Activated CD8-positive, alpha-beta T cell treated with anti-CD3 and anti-CD28 coated beads, Interleukin-2, amount 10 ng/mL, durations not matched to agents 7 days and 5 days (primary cell): Measurements from ENCODE around the gene CLMP. TPM values are rescaled to one million over a fixed set of nuclear protein-coding genes. Genes with fewer than 3 reads are reported as not detected.

Experiments
- ATAC-seq: fragments of 150-1000 bp; cut with Tn5 transposase; one replicate; pipeline ENCODE4 v1.10.0; 2021; ENCODE audit warnings: moderate library complexity
- CTCF ChIA-PET: fragments of 350-600 bp; sonication (Branson Sonifier 250); formaldehyde crosslinking; loops from one replicate; lab custom pipeline; 2021; ENCODE audit warnings: antibody characterized with exemption; lab: Charles Lee
- POLR2A ChIA-PET: fragments of 350-600 bp; sonication (Branson Sonifier 250); formaldehyde crosslinking; loops from one replicate; lab custom pipeline; 2021; ENCODE audit warnings: antibody characterized with exemption; lab: Charles Lee
- DNase-seq: peaks from one replicate; pipeline ENCODE4 v3.0.0-alpha.2; 2020
- H3K27ac Mint-ChIP-seq: one replicate; pipeline ENCODE4 v1.8.0; 2021; ENCODE audit warnings: mild to moderate bottlenecking, mixed read lengths
- H3K27me3 Mint-ChIP-seq: one replicate; pipeline ENCODE4 v1.8.0; 2021; ENCODE audit warnings: low read depth, mixed read lengths
- H3K36me3 Mint-ChIP-seq: one replicate; pipeline ENCODE4 v1.8.0; 2021; ENCODE audit warnings: low read depth, mixed read lengths
- H3K4me1 Mint-ChIP-seq: one replicate; pipeline ENCODE4 v1.8.0; 2021; ENCODE audit warnings: low read depth, mixed read lengths
- H3K4me3 Mint-ChIP-seq: one replicate; pipeline ENCODE4 v1.8.0; 2021; ENCODE audit warnings: mild to moderate bottlenecking, mixed read lengths
- H3K9me3 Mint-ChIP-seq: one replicate; pipeline ENCODE4 v1.8.0; 2022; ENCODE audit warnings: mixed read lengths; ENCODE audit not compliant: insufficient read depth
- total RNA-seq, 2 experiments: library from RNA; stranded (reverse); gene quantifications; one replicate each; pipeline ENCODE4 v1.2.3, GENCODE V29; 2021

The CLMP gene
- total RNA-seq, 2 experiments from 2014 or later = 0.29 TPM

DNA sequence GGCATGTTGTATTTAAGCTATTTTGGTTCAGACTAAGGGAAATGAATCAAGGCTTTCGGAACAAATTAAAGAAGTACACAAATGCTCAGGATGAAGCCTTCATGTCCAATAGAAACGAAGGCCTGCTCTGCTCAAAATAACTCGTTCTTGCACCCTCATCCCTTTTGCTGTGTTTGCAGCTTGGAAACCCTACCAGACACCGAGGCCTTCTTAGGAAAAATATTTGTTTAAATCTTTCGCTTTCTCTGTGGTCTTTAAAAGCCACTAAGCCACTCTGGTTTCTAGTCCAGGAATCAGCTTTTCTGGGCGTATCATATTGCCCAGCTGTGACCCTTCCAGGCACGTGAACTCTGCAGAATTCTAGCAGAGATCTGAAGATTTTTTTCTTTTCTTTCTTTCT lies 72.2 kb downstream of the CLMP start:
- Mint-ChIP-seq H3K9me3 (no peaks in the 10 kb centered on the region), H3K4me3 (no peak overlapping the region), H3K27me3 (peaks cover 3% of the 10 kb centered on the region), H3K4me1 (peaks cover 4% of the 10 kb centered on the region), H3K36me3 (no peaks in the 10 kb centered on the region), H3K27ac (no peak overlapping the region)
- DNase-seq (no peak), ATAC-seq (no peak)
- CTCF ChIA-PET = interaction anchor here (0.6 to 2.4 kb wide), 4 partner anchors 12 to 138 kb away, joined by 3 to 9 read pairs (median 4); no protein-coding TSS in a partner anchor
- POLR2A ChIA-PET = interaction anchor here (0.6 kb wide), 1 partner anchor 74 kb away, joined by 4 read pairs; no protein-coding TSS in a partner anchor

DNA sequence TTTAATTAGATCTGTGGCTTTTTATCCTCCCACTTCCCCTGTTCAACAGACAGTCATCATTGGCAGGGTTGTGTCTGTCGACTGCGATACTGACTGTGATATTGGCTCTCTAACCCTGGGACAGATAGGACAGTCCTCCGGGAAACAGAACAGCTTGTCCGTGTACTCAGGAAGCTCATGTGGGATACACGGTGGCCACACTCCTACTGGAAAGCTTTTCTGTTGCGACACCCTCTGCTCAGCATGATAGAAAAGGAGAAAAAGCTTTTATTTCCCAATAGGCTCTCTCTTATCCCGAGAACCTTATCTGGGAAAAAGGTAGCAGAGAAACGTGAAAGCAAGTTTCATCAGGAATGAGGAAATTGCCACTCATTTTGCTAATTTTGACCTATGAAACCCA lies 72.7 kb downstream of the CLMP start:
- Mint-ChIP-seq H3K9me3 (no peaks in the 10 kb centered on the region), H3K4me3 (no peak overlapping the region), H3K4me1 (peaks cover 4% of the 10 kb centered on the region), H3K27ac (no peak overlapping the region), H3K27me3 (peaks cover 3% of the 10 kb centered on the region), H3K36me3 (no peaks in the 10 kb centered on the region)
- ATAC-seq (no peak), DNase-seq (no peak)
- CTCF ChIA-PET = interaction anchor here (0.8 to 2.4 kb wide), 3 partner anchors 11 to 139 kb away, joined by 3 to 9 read pairs (median 4); no protein-coding TSS in a partner anchor
- POLR2A ChIA-PET = interaction anchor here (0.6 kb wide), 1 partner anchor 73 kb away, joined by 4 read pairs; no protein-coding TSS in a partner anchor

GRCh38 chr11:123116486-123116885 lies 78.6 kb downstream of the CLMP start:
- H3K9me3 Mint-ChIP-seq = no peaks in the 10 kb centered on the region
- POLR2A ChIA-PET = no interaction called here
- CTCF ChIA-PET = interaction anchor here (0.9 to 1.7 kb wide), 3 partner anchors 13 to 131 kb away, joined by 3 to 4 read pairs (median 4); no protein-coding TSS in a partner anchor

GRCh38 chr11:123111465-123111864 lies 83.6 kb downstream of the CLMP start:
- peak; percentile 73 for ATAC-seq
- ChIA-PET POLR2A (no interaction called here), CTCF (interaction anchor here (0.6 to 15.1 kb wide), 31 partner anchors 9 to 296 kb away, joined by 3 to 279 read pairs (median 4); no protein-coding TSS in a partner anchor)
- Mint-ChIP-seq H3K9me3 (no peaks in the 10 kb centered on the region), H3K4me3 (no peak overlapping the region), H3K27me3 (peaks cover 13% of the 10 kb centered on the region), H3K27ac (no peak overlapping the region), H3K4me1 (peaks cover 4% of the 10 kb centered on the region), H3K36me3 (no peaks in the 10 kb centered on the region)
- no peak for DNase-seq

More at GRCh38 chr11:123116486-123116885, 78.6 kb downstream of the CLMP start:
- no peak for DNase-seq
- Mint-ChIP-seq H3K4me3 (no peak overlapping the region), H3K27ac (no peak overlapping the region), H3K36me3 (no peaks in the 10 kb centered on the region), H3K4me1 (peaks cover 4% of the 10 kb centered on the region), H3K27me3 (no peaks in the 10 kb centered on the region)
- no peak for ATAC-seq

- Mint-ChIP-seq H3K27me3 (peaks cover 13% of the 10 kb centered on the region), H3K9me3 (no peaks in the 10 kb centered on the region), H3K4me3 (no peak overlapping the region), H3K36me3 (no peaks in the 10 kb centered on the region), H3K4me1 (peaks cover 4% of the 10 kb centered on the region), H3K27ac (peak overlapping the region; percentile 17)
- POLR2A ChIA-PET = interaction anchor here (1.0 kb wide), 1 partner anchor 50 kb away, joined by 3 read pairs; no protein-coding TSS in a partner anchor
- DNase-seq = no peak
- ATAC-seq = no peak
- CTCF ChIA-PET = interaction anchor here (0.6 to 15.1 kb wide), 31 partner anchors 8 to 368 kb away, joined by 3 to 279 read pairs (median 4); partner anchors contain the start of gene CRTAM
Measured at GRCh38 chr11:123110397-123110796, 84.7 kb downstream of the CLMP start.

- H3K4me1 Mint-ChIP-seq = peaks cover 11% of the 10 kb centered on the region
- H3K27me3 Mint-ChIP-seq = peaks cover 13% of the 10 kb centered on the region
- H3K4me3 Mint-ChIP-seq = no peak overlapping the region
- no peak for DNase-seq
- ATAC-seq = no peak
- no peaks in the 10 kb centered on the region for H3K36me3 Mint-ChIP-seq
- no peak overlapping the region for H3K27ac Mint-ChIP-seq
- ChIA-PET POLR2A (interaction anchor here (1.0 kb wide), 1 partner anchor 37 kb away, joined by 7 read pairs; no protein-coding TSS in a partner anchor), CTCF (interaction anchor here (1.5 to 15.1 kb wide), 4 partner anchors 20 to 154 kb away, joined by 4 to 279 read pairs (median 32); no protein-coding TSS in a partner anchor)
- H3K9me3 Mint-ChIP-seq = no peaks in the 10 kb centered on the region
Measured at GRCh38 chr11:123107945-123108495, 87.0 kb downstream of the CLMP start.

- Mint-ChIP-seq H3K4me3 (no peak overlapping the region), H3K4me1 (peaks cover 23% of the 10 kb centered on the region), H3K9me3 (no peaks in the 10 kb centered on the region), H3K36me3 (no peaks in the 10 kb centered on the region), H3K27ac (no peak overlapping the region), H3K27me3 (peaks cover 13% of the 10 kb centered on the region)
- CTCF ChIA-PET = interaction anchor here (1.1 to 15.1 kb wide), 9 partner anchors 11 to 256 kb away, joined by 3 to 279 read pairs (median 19); no protein-coding TSS in a partner anchor
- ATAC-seq (no peak), DNase-seq (no peak)
- POLR2A ChIA-PET = no interaction called here
Measured at GRCh38 chr11:123104697-123105096, 90.4 kb downstream of the CLMP start.

DNA sequence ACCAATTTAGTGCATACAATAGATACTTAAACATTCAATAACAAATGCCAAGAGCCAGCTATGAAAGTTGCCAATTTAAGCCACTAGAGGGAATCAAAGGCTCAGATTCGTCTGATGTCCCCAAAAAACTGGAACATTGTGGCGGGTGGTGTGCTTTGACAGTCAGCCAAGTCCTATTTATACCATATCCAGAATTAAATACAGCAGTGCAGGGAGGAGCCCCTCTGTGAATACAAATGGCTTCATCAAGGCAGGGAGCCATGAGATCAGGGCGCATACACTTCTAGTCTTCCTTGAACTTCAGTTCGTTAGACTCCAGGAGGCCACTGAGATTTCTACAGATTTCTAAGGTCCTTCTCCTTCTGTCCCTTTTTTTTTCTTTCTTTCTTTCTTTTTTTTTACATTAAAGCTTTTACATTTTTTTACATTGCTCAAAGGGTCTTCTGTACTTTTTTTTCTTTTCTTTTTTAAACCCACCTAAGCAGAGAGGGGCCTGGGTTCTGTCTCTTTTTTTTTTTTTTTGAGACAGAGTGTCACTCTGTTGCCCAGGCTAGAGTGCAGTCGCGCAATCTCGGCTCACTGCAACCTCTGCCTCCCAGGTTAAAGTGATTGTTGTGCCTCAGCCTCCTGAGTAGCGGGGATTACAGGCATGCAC lies 91.6 kb downstream of the CLMP start:
- ChIA-PET CTCF (interaction anchor here (0.6 to 15.1 kb wide), 41 partner anchors 9 to 454 kb away, joined by 3 to 279 read pairs (median 4); partner anchors contain the start of gene HSPA8), POLR2A (interaction anchor here (0.8 to 2.5 kb wide), 4 partner anchors 33 to 50 kb away, joined by 3 to 9 read pairs (median 6); partner anchors contain the start of gene HSPA8)
- peak; percentile 80 for ATAC-seq
- peaks cover 6% of the 10 kb centered on the region for H3K27me3 Mint-ChIP-seq
- peaks cover 23% of the 10 kb centered on the region for H3K4me1 Mint-ChIP-seq
- peak; percentile 51 for DNase-seq
- no peaks in the 10 kb centered on the region for H3K9me3 Mint-ChIP-seq
- H3K4me3 Mint-ChIP-seq = no peak overlapping the region
- H3K27ac Mint-ChIP-seq = no peak overlapping the region
- no peaks in the 10 kb centered on the region for H3K36me3 Mint-ChIP-seq

GRCh38 chr11:123100379-123101085 lies 94.5 kb downstream of the CLMP start:
- Mint-ChIP-seq H3K27ac (peak overlapping the region; percentile 5), H3K9me3 (no peaks in the 10 kb centered on the region), H3K27me3 (no peaks in the 10 kb centered on the region), H3K4me1 (peaks cover 23% of the 10 kb centered on the region), H3K36me3 (no peaks in the 10 kb centered on the region), H3K4me3 (no peak overlapping the region)
- DNase-seq (no peak), ATAC-seq (peak; percentile 24)
- ChIA-PET POLR2A (interaction anchor here (1.1 to 1.4 kb wide), 3 partner anchors 12 to 38 kb away, joined by 3 to 6 read pairs (median 5); partner anchors contain the start of gene HSPA8), CTCF (interaction anchor here (0.6 to 15.1 kb wide), 7 partner anchors 11 to 307 kb away, joined by 3 to 279 read pairs (median 3); no protein-coding TSS in a partner anchor)

GRCh38 chr11:123098990-123099389 lies 96.1 kb downstream of the CLMP start:
- H3K27ac Mint-ChIP-seq = no peak overlapping the region
- no peaks in the 10 kb centered on the region for H3K9me3 Mint-ChIP-seq
- no peak for ATAC-seq
- peaks cover 19% of the 10 kb centered on the region for H3K4me1 Mint-ChIP-seq
- ChIA-PET POLR2A (no interaction called here), CTCF (interaction anchor here (0.7 to 1.1 kb wide), 4 partner anchors 12 to 163 kb away, joined by 3 to 5 read pairs (median 3); no protein-coding TSS in a partner anchor)
- no peak overlapping the region for H3K4me3 Mint-ChIP-seq
- H3K27me3 Mint-ChIP-seq = no peaks in the 10 kb centered on the region
- H3K36me3 Mint-ChIP-seq = no peaks in the 10 kb centered on the region
- DNase-seq = no peak

DNA sequence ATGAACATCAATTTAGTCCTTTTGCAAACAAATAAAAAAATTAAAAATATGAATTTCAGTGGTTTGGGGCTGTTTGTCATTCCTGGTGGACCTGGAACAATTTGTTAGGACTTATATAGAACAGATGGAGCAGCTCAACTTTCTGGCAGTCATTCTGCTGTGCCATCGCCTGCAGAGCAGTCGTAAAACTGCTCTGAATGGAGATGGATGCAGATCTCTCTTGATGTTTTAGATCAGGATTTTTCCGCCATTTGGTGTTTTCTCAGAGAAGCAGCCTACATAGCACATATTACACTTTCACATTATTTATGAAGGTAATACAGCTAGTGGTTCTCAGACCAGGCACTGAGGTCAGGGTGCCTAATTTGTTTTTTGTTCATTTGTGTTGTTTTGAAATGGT lies 101.3 kb downstream of the CLMP start:
- ATAC-seq = no peak

More for the DNA sequence above, 101.3 kb downstream of the CLMP start:
- no peaks in the 10 kb centered on the region for H3K36me3 Mint-ChIP-seq
- no peaks in the 10 kb centered on the region for H3K9me3 Mint-ChIP-seq
- H3K27me3 Mint-ChIP-seq = no peaks in the 10 kb centered on the region
- H3K27ac Mint-ChIP-seq = no peak overlapping the region
- H3K4me3 Mint-ChIP-seq = no peak overlapping the region
- H3K4me1 Mint-ChIP-seq = peaks cover 3% of the 10 kb centered on the region
- CTCF ChIA-PET = interaction anchor here (0.7 to 2.5 kb wide), 7 partner anchors 9 to 167 kb away, joined by 3 to 12 read pairs (median 5); partner anchors contain the start of gene HSPA8
- POLR2A ChIA-PET = no interaction called here
- no peak for DNase-seq
